Tibial artery (tissue), 4 donors: ENCODE results near the gene NUP58.
A peak's percentile ranks its signal among the peaks of the same experiment; 100 is the strongest.

Experiments
- DNase-seq, 2 donors: peaks; one replicate each; pipeline ENCODE4 v3.0.0-alpha.2; 2019
- H3K27ac ChIP-seq, 2 donors: fragments of 200-600 bp; sonication (generic) in 1 of 2; 1 replicate in 1 of 2; 2 replicates in 1 of 2; pipeline ENCODE4 v1.5.1; 2018 to 2019; ENCODE audit warnings: mild to moderate bottlenecking in 1 of 2
- H3K27me3 ChIP-seq, 2 donors: fragments of 200-600 bp; sonication (generic) in 1 of 2; one replicate each; pipeline versions ENCODE4 v1.5.1 to v1.6.0; 2016 to 2019
- H3K36me3 ChIP-seq, 3 donors: fragments of 200-600 bp; sonication (generic) in 2 of 3; one replicate each; pipeline ENCODE4 v1.5.1; 2016 to 2019; ENCODE audit warnings: mild to moderate bottlenecking in 2 of 3
- H3K4me1 ChIP-seq, 4 donors: fragments of 200-600 bp; sonication (generic) in 2 of 4; 1 replicate in 3 of 4; 2 replicates in 1 of 4; pipeline ENCODE4 v1.5.1; 2016 to 2019
- H3K4me3 ChIP-seq, 2 donors: fragments of 200-600 bp; sonication (generic) in 1 of 2; 1 replicate in 1 of 2; 2 replicates in 1 of 2; pipeline ENCODE4 v1.5.1; 2018 to 2019; ENCODE audit warnings: mild to moderate bottlenecking in 2 of 2
- H3K9me3 ChIP-seq, 3 donors: fragments of 200-600 bp; sonication (generic) in 1 of 3; one replicate each; pipeline ENCODE4 v1.5.1; 2016 to 2019
- intact Hi-C: fragments of 100-400 bp; cut with DNase I; formaldehyde crosslinking; loops from one replicate; pipeline ENCODE4 v1.15.0; 2023; ENCODE audit warnings: low total_unique reads
- TF ChIP-seq, protein P1 (sequence below), 2 experiments: fragments of 200-600 bp in 1 of 2; fragments of 450-650 bp in 1 of 2; IDR thresholded peaks; one replicate each; pipeline ENCODE4 v1.5.1; 2017 to 2019; ENCODE audit warnings: antibody characterized with exemption in 2 of 2, mild to moderate bottlenecking in 1 of 2, moderate library complexity in 1 of 2

The NUP58 gene

GRCh38 chr13:25371875-25372283 lies 70.5 kb downstream of the NUP58 start, which contains the start of gene ATP8A2:
TSS of gene ATP8A2 (plus strand) at chr13:25371974. CDS start at chr13:25372213, 239 bp downstream.
- Histone ChIP-seq H3K36me3 (no peaks in the 10 kb centered on the region), H3K27ac (no peak within 1 kb of the TSS), H3K4me3 (peak within 1 kb of the TSS; percentile 13 to 33), H3K4me1 (peaks cover 0 to 11% (median 8%) of the 10 kb centered on the region in 4 donors), H3K27me3 (peaks cover 3 to 69% of the 10 kb centered on the region in 2 donors), H3K9me3 (no peaks in the 10 kb centered on the region)
- intact Hi-C loops, result no loop called here
- TF ChIP-seq, protein P1, sequence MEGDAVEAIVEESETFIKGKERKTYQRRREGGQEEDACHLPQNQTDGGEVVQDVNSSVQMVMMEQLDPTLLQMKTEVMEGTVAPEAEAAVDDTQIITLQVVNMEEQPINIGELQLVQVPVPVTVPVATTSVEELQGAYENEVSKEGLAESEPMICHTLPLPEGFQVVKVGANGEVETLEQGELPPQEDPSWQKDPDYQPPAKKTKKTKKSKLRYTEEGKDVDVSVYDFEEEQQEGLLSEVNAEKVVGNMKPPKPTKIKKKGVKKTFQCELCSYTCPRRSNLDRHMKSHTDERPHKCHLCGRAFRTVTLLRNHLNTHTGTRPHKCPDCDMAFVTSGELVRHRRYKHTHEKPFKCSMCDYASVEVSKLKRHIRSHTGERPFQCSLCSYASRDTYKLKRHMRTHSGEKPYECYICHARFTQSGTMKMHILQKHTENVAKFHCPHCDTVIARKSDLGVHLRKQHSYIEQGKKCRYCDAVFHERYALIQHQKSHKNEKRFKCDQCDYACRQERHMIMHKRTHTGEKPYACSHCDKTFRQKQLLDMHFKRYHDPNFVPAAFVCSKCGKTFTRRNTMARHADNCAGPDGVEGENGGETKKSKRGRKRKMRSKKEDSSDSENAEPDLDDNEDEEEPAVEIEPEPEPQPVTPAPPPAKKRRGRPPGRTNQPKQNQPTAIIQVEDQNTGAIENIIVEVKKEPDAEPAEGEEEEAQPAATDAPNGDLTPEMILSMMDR (IDR thresholded peaks at IDR 0.05), result no peak
- DNase-seq, result no peak

GRCh38 chr13:25372284-25373081 lies 71.1 kb downstream of the NUP58 start:
- Histone ChIP-seq H3K36me3 (no peaks in the 10 kb centered on the region), H3K27me3 (peaks cover 3 to 70% of the 10 kb centered on the region in 2 donors), H3K9me3 (no peaks in the 10 kb centered on the region), H3K4me3 (peak overlapping the region; percentile 13 to 33), H3K27ac (no peak overlapping the region), H3K4me1 (peaks cover 0 to 11% (median 8%) of the 10 kb centered on the region in 4 donors)
- TF ChIP-seq, protein P1 (IDR thresholded peaks at IDR 0.05), result no peak
- intact Hi-C loops, result no loop called here
- DNase-seq, result no peak

GRCh38 chr13:25375727-25376358 lies 74.4 kb downstream of the NUP58 start:
- intact Hi-C loops, result no loop called here
- DNase-seq, result no peak
- Histone ChIP-seq H3K27me3 (peaks cover 3 to 58% of the 10 kb centered on the region in 2 donors), H3K9me3 (no peaks in the 10 kb centered on the region), H3K36me3 (no peaks in the 10 kb centered on the region), H3K27ac (no peak overlapping the region), H3K4me1 (peaks cover 0 to 11% (median 8%) of the 10 kb centered on the region in 4 donors), H3K4me3 (no peak overlapping the region)
- TF ChIP-seq, protein P1 (IDR thresholded peaks at IDR 0.05), result peak; percentile 43 to 54

DNA sequence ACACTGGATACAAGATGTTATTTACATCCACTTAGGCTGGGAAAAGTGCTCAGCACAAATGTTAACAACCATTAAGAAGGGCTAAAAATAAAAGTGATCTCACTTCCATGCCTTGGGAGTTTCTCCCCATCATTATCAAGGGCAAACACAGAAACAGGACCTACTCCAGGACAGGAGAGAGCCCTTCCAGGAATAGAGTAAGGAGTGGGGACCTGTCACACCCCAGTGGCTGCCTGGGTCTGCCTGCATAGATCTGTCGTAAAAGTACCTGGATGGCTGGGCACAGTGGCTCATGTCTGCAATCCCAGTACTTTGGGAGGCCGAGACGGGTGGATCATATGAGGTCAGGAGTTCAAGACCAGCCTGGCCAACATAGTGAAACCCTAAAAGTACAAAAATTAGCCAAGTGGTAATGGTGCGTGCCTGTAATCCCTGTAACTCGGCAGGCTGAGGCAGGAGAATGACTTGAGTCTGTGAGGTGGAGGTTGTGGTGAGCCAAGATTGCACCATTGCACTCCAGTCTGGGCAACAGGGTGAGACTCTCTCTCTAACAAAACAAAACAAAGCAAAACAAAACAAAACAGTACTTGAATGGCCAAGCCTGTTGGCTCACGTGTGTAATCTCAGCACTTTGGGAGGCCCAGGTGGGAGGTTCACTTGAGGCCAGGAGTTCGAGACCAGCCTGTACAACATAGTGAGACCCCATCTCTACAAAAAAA lies 76.0 kb downstream of the NUP58 start:
- DNase-seq, result no peak
- H3K27ac ChIP-seq, result no peak overlapping the region
- no peaks in the 10 kb centered on the region for H3K36me3 ChIP-seq
- peaks cover 0 to 4% (median 2%) of the 10 kb centered on the region in 4 donors for H3K4me1 ChIP-seq
- H3K4me3 ChIP-seq, result no peak overlapping the region
- TF ChIP-seq, protein P1 (IDR thresholded peaks at IDR 0.05), result no peak
- peaks cover under 1 to 45% of the 10 kb centered on the region in 2 donors for H3K27me3 ChIP-seq
- H3K9me3 ChIP-seq, result no peaks in the 10 kb centered on the region
- intact Hi-C loops, result no loop called here

DNA sequence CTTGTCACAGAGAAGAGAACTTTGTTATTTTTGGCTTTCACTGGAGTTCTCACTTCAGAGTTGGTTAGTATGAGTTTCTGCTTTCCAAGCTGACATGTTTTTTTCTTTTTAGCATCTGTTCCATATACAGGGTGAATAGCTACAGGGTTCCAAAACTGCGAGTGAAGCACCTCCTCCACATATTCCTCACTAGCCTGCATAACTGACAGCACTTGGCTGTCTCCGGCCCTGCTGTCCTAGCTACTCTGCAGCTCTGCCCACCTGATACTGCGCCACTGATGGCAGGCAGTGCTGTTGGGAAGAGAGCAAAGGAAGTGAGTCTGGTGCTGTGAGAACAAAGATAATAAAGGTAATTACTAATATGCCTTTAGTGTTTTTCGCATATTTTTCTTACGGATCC lies 77.1 kb downstream of the NUP58 start:
- TF ChIP-seq, protein P1 (IDR thresholded peaks at IDR 0.05), result no peak
- Histone ChIP-seq H3K27me3 (peaks cover 0 to 34% of the 10 kb centered on the region in 2 donors), H3K36me3 (no peaks in the 10 kb centered on the region), H3K4me3 (no peak overlapping the region), H3K9me3 (no peaks in the 10 kb centered on the region), H3K4me1 (no peaks in the 10 kb centered on the region), H3K27ac (no peak overlapping the region)
- intact Hi-C loops, result no loop called here
- DNase-seq, result no peak
